Mucosa of stomach (tissue), 1 donor: ENCODE measurements around the gene WBP1L.

Source experiments
- H3K27me3 ChIP-seq: one replicate; pipeline ENCODE4 v1.7.0; 2013; ENCODE audit warnings: mild to moderate bottlenecking, low read length; ENCODE audit not compliant: control insufficient read depth, insufficient read depth
- H3K36me3 ChIP-seq: one replicate; pipeline ENCODE4 v1.7.0; 2013; ENCODE audit warnings: low read length; ENCODE audit not compliant: control insufficient read depth, insufficient read depth
- H3K4me1 ChIP-seq: one replicate; pipeline ENCODE4 v1.7.0; 2013; ENCODE audit warnings: mild to moderate bottlenecking, low read length; ENCODE audit not compliant: control insufficient read depth, insufficient read depth
- H3K4me3 ChIP-seq: one replicate; pipeline ENCODE4 v1.7.0; 2013; ENCODE audit warnings: low read length
- H3K9ac ChIP-seq: one replicate; pipeline ENCODE4 v1.7.0; 2013; ENCODE audit warnings: mild to moderate bottlenecking, low read length, moderate library complexity
- H3K9me3 ChIP-seq: one replicate; pipeline ENCODE4 v1.7.0; 2013; ENCODE audit warnings: mild to moderate bottlenecking, low read length, moderate library complexity; ENCODE audit not compliant: control insufficient read depth
- donor health status: Pancreatic carcinoma.

The WBP1L gene

GRCh38 chr10:102777711-102778453 is 34.1 kb downstream of the WBP1L start:
- no peak overlapping the region for H3K4me3 ChIP-seq
- H3K36me3 ChIP-seq: no peaks in the 10 kb centered on the region
- H3K9me3 ChIP-seq: no peaks in the 10 kb centered on the region
- H3K4me1 ChIP-seq: peaks cover 59% of the 10 kb centered on the region
- H3K9ac ChIP-seq: no peak overlapping the region
- H3K27me3 ChIP-seq: no peaks in the 10 kb centered on the region

GRCh38 chr10:102778781-102779180 is 35.0 kb downstream of the WBP1L start:
- no peak overlapping the region for H3K4me3 ChIP-seq
- H3K36me3 ChIP-seq: no peaks in the 10 kb centered on the region
- H3K9ac ChIP-seq: no peak overlapping the region
- no peaks in the 10 kb centered on the region for H3K27me3 ChIP-seq
- no peaks in the 10 kb centered on the region for H3K9me3 ChIP-seq
- H3K4me1 ChIP-seq: peaks cover 68% of the 10 kb centered on the region

- no peaks in the 10 kb centered on the region for H3K27me3 ChIP-seq
- no peak overlapping the region for H3K4me3 ChIP-seq
- no peaks in the 10 kb centered on the region for H3K9me3 ChIP-seq
- H3K9ac ChIP-seq: no peak overlapping the region
- H3K4me1 ChIP-seq: peaks cover 62% of the 10 kb centered on the region
- no peaks in the 10 kb centered on the region for H3K36me3 ChIP-seq
These were observed 36.2 kb downstream of the WBP1L start for GRCh38 chr10:102779680-102780526.

GRCh38 chr10:102780527-102780808 is 36.7 kb downstream of the WBP1L start:
- no peaks in the 10 kb centered on the region for H3K9me3 ChIP-seq
- H3K4me3 ChIP-seq: no peak overlapping the region
- H3K36me3 ChIP-seq: no peaks in the 10 kb centered on the region
- H3K4me1 ChIP-seq: peaks cover 57% of the 10 kb centered on the region
- no peak overlapping the region for H3K9ac ChIP-seq
- H3K27me3 ChIP-seq: no peaks in the 10 kb centered on the region

GRCh38 chr10:102781090-102781920 is 37.6 kb downstream of the WBP1L start:
- Histone ChIP-seq H3K9me3 (no peaks in the 10 kb centered on the region), H3K36me3 (no peaks in the 10 kb centered on the region), H3K9ac (no peak overlapping the region), H3K4me1 (peaks cover 48% of the 10 kb centered on the region), H3K4me3 (no peak overlapping the region), H3K27me3 (no peaks in the 10 kb centered on the region)

- Histone ChIP-seq H3K9ac (peak overlapping the region; percentile 30), H3K36me3 (no peaks in the 10 kb centered on the region), H3K4me1 (peaks cover 41% of the 10 kb centered on the region), H3K4me3 (no peak overlapping the region), H3K9me3 (no peaks in the 10 kb centered on the region), H3K27me3 (no peaks in the 10 kb centered on the region)
These were observed 38.3 kb downstream of the WBP1L start for GRCh38 chr10:102781921-102782557.

DNA sequence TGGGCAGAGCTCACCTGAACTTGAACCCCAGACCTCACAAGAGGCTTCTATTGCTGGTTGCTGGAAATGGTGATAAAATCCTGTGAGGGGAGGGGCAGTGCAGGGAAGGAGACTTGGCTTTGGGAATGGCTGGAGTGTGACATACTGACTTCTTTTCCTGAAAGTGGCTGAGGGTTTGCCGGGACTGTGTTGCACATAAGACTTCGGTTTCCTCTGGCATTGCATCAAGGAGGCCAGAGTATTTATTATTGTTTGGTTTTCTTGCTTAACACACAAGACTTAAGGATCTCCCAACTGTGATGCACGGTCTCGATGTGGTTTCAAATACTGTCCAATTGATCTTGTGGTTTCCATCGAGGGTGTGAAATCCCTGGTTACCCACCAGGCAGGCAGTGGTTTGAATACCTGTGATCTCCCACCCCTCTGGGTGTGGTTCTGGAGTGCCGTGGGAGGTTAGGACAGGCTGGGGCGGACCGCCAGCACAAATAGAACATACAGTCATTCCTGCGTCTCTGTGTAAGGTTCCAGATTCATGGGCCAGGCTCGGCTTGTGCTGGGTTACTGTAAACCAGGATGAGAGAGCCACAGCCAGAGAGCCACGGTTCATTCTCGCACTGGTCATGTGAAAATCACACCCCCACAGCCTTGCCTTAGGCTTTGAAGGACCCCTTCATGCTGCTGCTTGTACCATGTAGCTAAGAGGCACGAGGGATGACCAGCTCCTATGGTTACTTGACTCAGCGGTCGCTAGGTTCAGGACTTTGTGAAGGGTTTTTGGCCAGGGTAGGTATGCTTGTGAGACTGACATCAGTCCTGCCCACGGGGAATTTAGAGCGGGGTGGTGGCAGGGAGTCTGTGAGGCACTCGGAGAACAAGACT is 39.2 kb downstream of the WBP1L start:
- H3K9ac ChIP-seq: peak overlapping the region; percentile 30
- no peaks in the 10 kb centered on the region for H3K27me3 ChIP-seq
- H3K4me3 ChIP-seq: peak overlapping the region; percentile 1
- peaks cover 38% of the 10 kb centered on the region for H3K4me1 ChIP-seq
- no peaks in the 10 kb centered on the region for H3K9me3 ChIP-seq
- no peaks in the 10 kb centered on the region for H3K36me3 ChIP-seq

- peak overlapping the region; percentile 30 for H3K9ac ChIP-seq
- H3K36me3 ChIP-seq: no peaks in the 10 kb centered on the region
- H3K9me3 ChIP-seq: no peaks in the 10 kb centered on the region
- no peaks in the 10 kb centered on the region for H3K27me3 ChIP-seq
- no peak overlapping the region for H3K4me3 ChIP-seq
- peaks cover 38% of the 10 kb centered on the region for H3K4me1 ChIP-seq
These were observed 39.8 kb downstream of the WBP1L start for GRCh38 chr10:102783568-102783967.

DNA sequence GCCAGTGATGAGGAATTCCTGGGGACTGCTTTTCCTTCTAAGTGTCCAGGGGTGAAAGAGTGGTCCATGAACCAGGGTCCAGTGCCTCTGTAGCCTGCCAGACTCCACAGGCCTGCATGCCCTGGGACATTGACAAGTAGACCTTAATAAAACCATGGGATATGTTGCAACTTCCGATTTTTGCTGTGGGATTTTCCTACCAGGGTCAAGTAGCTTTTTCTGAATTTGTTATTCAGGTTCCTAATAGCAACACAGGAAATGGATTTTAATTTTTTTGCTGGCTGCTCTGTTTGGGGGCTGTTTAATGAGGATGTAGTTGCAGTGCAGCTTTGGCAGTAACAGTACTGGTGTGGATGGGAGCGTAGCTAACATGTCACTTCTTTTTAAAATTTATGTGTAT is 42.1 kb downstream of the WBP1L start:
- no peaks in the 10 kb centered on the region for H3K36me3 ChIP-seq
- no peak overlapping the region for H3K4me3 ChIP-seq
- H3K27me3 ChIP-seq: no peaks in the 10 kb centered on the region
- H3K9ac ChIP-seq: no peak overlapping the region
- H3K9me3 ChIP-seq: no peaks in the 10 kb centered on the region
- peaks cover 33% of the 10 kb centered on the region for H3K4me1 ChIP-seq

- H3K36me3 ChIP-seq: no peaks in the 10 kb centered on the region
- no peaks in the 10 kb centered on the region for H3K27me3 ChIP-seq
- H3K9ac ChIP-seq: no peak overlapping the region
- H3K9me3 ChIP-seq: no peaks in the 10 kb centered on the region
- H3K4me3 ChIP-seq: no peak overlapping the region
- H3K4me1 ChIP-seq: peaks cover 13% of the 10 kb centered on the region
These were observed 48.1 kb downstream of the WBP1L start for GRCh38 chr10:102791754-102792395.
